Measurements from ENCODE around the gene SUPT5H. TPM values are rescaled to one million over a fixed set of nuclear protein-coding genes. Genes with fewer than 3 reads are reported as not detected.

SUPT5H gene
- total RNA-seq, 1 donor from 2014 or later: 139 TPM

DNA sequence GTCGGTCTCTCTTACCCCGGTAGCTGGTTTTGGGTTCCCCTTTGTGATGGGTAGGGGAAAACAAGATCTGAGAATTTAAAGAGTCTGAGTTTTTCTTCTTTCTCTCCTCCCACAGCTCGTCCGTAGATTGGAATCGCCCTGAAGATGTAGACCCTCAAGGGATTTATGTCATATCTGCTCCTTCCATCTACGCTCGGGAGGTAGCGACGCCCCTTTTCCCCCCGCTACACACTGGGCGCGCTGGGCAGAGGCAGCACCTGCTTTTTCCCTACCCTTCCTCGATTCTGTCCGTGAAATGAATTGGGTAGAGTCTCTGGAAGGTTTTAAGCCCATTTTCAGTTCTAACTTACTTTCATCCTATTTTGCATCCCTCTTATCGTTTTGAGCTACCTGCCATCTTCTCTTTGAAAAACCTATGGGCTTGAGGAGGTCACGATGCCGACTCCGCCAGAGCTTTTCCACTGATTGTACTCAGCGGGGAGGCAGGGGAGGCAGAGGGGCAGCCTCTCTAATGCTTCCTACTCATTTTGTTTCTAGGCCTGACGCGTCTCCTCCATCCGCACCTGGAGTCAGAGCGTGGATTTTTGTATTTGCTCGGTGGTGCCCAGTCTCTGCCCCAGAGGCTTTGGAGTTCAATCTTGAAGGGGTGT lies 62.5 kb downstream of the SUPT5H start:
- TF ChIP-seq, protein P1, sequence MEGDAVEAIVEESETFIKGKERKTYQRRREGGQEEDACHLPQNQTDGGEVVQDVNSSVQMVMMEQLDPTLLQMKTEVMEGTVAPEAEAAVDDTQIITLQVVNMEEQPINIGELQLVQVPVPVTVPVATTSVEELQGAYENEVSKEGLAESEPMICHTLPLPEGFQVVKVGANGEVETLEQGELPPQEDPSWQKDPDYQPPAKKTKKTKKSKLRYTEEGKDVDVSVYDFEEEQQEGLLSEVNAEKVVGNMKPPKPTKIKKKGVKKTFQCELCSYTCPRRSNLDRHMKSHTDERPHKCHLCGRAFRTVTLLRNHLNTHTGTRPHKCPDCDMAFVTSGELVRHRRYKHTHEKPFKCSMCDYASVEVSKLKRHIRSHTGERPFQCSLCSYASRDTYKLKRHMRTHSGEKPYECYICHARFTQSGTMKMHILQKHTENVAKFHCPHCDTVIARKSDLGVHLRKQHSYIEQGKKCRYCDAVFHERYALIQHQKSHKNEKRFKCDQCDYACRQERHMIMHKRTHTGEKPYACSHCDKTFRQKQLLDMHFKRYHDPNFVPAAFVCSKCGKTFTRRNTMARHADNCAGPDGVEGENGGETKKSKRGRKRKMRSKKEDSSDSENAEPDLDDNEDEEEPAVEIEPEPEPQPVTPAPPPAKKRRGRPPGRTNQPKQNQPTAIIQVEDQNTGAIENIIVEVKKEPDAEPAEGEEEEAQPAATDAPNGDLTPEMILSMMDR (IDR thresholded peaks at IDR 0.05; ENCODE audit: unreplicated experiment): no peak
- no peaks in the 10 kb centered on the region for H3K9me3 Mint-ChIP-seq (ENCODE audit: unreplicated experiment)
- peaks cover 13% of the 10 kb centered on the region for H3K27me3 Mint-ChIP-seq (ENCODE audit: unreplicated experiment)
- no peaks in the 10 kb centered on the region for H3K4me1 Mint-ChIP-seq (ENCODE audit: unreplicated experiment)
- peak overlapping the region; percentile 59 for H3K4me3 Mint-ChIP-seq (ENCODE audit: unreplicated experiment)
- no peak for DNase-seq (ENCODE audit: low spot score)
- H3K36me3 Mint-ChIP-seq (ENCODE audit: low read depth, unreplicated experiment): peaks cover 34% of the 10 kb centered on the region
- H3K27ac Mint-ChIP-seq (ENCODE audit: unreplicated experiment): no peak overlapping the region

DNA sequence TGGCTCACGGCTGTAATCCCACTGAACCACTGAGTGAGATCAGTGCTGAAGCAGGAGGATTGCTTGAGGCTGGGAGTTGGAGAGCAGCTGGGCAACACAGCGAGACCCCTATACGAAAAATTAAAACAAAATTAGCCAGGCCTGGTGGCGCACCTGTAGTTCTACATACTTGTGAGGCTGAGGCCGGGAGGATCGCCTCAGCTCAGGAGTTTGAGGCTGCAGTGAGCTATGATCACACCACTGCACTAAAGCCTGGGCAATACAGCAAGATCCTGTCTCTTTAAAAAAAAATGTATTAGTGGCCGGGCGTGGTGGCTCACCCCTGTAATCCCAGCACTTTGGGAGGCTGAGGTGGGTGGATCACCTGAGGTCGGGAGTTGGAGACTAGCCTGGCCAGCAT lies 63.2 kb downstream of the SUPT5H start:
- TF ChIP-seq, protein P1 (IDR thresholded peaks at IDR 0.05; ENCODE audit: unreplicated experiment): no peak
- peaks cover 28% of the 10 kb centered on the region for H3K36me3 Mint-ChIP-seq (ENCODE audit: low read depth, unreplicated experiment)
- H3K9me3 Mint-ChIP-seq (ENCODE audit: unreplicated experiment): no peaks in the 10 kb centered on the region
- H3K27ac Mint-ChIP-seq (ENCODE audit: unreplicated experiment): no peak overlapping the region
- peak overlapping the region; percentile 59 for H3K4me3 Mint-ChIP-seq (ENCODE audit: unreplicated experiment)
- no peaks in the 10 kb centered on the region for H3K4me1 Mint-ChIP-seq (ENCODE audit: unreplicated experiment)
- peaks cover 15% of the 10 kb centered on the region for H3K27me3 Mint-ChIP-seq (ENCODE audit: unreplicated experiment)
- DNase-seq (ENCODE audit: low spot score): no peak

- Mint-ChIP-seq H3K27me3 (ENCODE audit: unreplicated experiment) (peaks cover 17% of the 10 kb centered on the region), H3K27ac (ENCODE audit: unreplicated experiment) (no peak overlapping the region)
Measured at GRCh38 chr19:39509233-39509632, 63.9 kb downstream of the SUPT5H start.

GRCh38 chr19:39512988-39513387 lies 67.6 kb downstream of the SUPT5H start:
- peaks cover 8% of the 10 kb centered on the region for H3K36me3 Mint-ChIP-seq (ENCODE audit: low read depth, unreplicated experiment)
- H3K4me1 Mint-ChIP-seq (ENCODE audit: unreplicated experiment): peaks cover 12% of the 10 kb centered on the region
- H3K27me3 Mint-ChIP-seq (ENCODE audit: unreplicated experiment): peaks cover 19% of the 10 kb centered on the region
- H3K27ac Mint-ChIP-seq (ENCODE audit: unreplicated experiment): no peak overlapping the region
- no peak overlapping the region for H3K4me3 Mint-ChIP-seq (ENCODE audit: unreplicated experiment)
- no peaks in the 10 kb centered on the region for H3K9me3 Mint-ChIP-seq (ENCODE audit: unreplicated experiment)
- TF ChIP-seq, protein P1 (IDR thresholded peaks at IDR 0.05; ENCODE audit: unreplicated experiment): no peak
- no peak for DNase-seq (ENCODE audit: low spot score)

More at GRCh38 chr19:39509233-39509632, 63.9 kb downstream of the SUPT5H start:
- no peak for DNase-seq (ENCODE audit: low spot score)
- H3K36me3 Mint-ChIP-seq (ENCODE audit: low read depth, unreplicated experiment): peaks cover 22% of the 10 kb centered on the region
- H3K9me3 Mint-ChIP-seq (ENCODE audit: unreplicated experiment): no peaks in the 10 kb centered on the region
- no peaks in the 10 kb centered on the region for H3K4me1 Mint-ChIP-seq (ENCODE audit: unreplicated experiment)
- H3K4me3 Mint-ChIP-seq (ENCODE audit: unreplicated experiment): no peak overlapping the region
- TF ChIP-seq, protein P1 (IDR thresholded peaks at IDR 0.05; ENCODE audit: unreplicated experiment): no peak

DNA sequence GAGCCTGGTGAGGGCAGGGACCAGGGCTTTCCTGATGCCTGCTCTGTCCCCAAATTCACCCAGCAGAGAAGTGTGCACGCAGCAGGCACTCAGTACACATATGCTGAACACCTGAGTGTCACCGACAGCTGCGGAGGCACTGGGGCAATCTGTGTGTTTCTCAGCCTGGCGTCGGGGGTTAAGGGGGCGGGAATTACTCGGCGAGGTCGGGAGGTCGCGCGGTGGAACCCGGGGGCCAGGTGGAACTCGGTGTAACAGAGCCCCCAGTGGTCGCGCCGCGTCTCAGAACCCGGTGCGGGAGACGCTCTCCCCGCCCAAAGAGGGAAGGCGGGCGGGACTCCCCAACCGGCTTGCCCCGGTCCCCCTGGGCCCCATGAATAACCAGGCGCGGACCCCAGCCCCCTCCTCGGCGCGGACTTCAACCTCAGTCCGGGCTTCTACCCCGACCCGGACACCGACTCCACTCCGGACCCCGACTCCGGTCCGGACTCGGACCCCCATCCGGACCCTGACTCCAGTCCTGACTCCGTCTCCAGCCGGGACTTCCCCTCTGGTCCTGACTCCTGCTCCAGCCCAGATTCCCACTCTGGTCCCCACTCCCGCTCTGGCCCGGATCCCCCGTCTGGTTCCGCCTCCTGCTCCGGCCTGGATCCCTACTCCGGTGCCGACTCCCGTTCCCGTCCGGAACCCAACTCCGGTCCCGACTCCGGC lies 69.6 kb downstream of the SUPT5H start, which contains the start of gene SELENOV:
TSS of gene SELENOV (plus strand) at position 300 of the 711 bp plus-strand sequence. CDS start at position 374, 74 bp downstream.
- H3K4me3 Mint-ChIP-seq (ENCODE audit: unreplicated experiment): peak within 1 kb of the TSS; percentile 90
- TF ChIP-seq, protein P1 (IDR thresholded peaks at IDR 0.05; ENCODE audit: unreplicated experiment): no peak
- H3K36me3 Mint-ChIP-seq (ENCODE audit: low read depth, unreplicated experiment): peaks cover 4% of the 10 kb centered on the region
- peaks cover 15% of the 10 kb centered on the region for H3K27me3 Mint-ChIP-seq (ENCODE audit: unreplicated experiment)
- H3K9me3 Mint-ChIP-seq (ENCODE audit: unreplicated experiment): no peaks in the 10 kb centered on the region
- DNase-seq (ENCODE audit: low spot score): peak; percentile 35
- H3K4me1 Mint-ChIP-seq (ENCODE audit: unreplicated experiment): peaks cover 12% of the 10 kb centered on the region
- H3K27ac Mint-ChIP-seq (ENCODE audit: unreplicated experiment): no peak within 1 kb of the TSS
